ENCODE data around the gene SENP3.
A peak's percentile ranks its signal among the peaks of the same experiment; 100 is the strongest.
"Not testable (repeated sequence)": the region's sequence is repeated elsewhere in the genome, so short reads cannot be mapped to it uniquely, and the experiment has no call there.

Gene SENP3

DNA sequence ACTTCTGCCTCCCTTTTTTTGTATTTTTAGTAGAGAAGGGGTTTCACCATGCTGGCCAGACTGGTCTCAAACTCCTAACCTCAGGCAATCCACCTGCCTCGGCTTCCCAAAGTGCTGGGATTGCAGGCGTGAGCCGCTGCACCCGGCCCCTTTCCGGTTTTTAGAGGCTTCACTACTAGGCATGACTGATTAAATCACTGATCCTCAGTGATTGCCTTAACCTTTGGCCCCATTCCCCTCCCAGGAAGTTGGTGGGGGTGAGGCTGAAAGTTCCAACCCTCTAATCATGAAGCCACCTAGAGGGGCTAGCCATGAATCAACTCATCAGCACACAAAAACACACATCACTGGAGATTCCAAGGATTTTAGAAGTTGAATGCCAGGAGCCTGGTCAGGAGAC lies 35.8 kb downstream of the SENP3 start:
- not testable (repeated sequence) for DNase-seq (ENCODE audit: low spot score)

DNA sequence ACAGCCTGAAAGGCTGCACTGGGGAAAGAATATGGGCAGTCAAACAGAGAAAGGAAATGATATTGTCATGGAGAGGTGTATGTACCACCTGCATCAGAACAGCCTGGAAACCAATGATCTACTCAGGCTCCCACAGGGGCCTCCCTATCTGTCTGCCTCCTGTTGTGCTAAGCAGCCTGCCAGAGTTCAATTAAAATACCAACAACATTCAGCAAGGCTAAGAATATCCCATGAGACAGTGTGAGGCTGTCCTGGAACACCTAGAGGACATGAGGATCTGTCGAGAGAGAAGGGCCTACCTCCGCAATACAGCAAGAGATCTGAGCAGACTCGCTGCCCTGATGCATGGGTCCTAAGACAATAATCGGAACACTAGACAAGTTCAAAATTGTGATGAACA lies 44.6 kb downstream of the SENP3 start:
- no peak for DNase-seq (ENCODE audit: low spot score)

DNA sequence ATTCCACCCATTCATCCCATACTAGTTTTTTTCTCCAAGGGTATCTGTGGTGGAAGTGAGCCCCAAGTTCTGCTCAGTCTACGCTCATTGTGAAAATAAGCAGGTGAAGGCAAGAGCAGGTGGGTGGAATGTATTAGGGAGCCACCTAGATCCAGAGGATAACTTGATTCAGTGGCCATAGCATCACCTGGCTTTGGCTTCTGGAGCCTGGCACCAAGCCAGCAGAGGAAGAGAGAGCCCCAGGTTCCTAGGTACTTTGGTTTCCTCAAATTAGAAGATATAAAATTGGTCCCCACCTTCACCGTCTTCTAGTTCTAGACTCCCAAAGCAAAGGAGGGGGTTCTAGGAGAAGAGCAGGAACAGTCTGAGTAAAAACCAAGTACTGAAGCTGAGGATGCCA lies 48.9 kb downstream of the SENP3 start:
- no peak for DNase-seq (ENCODE audit: low spot score)

DNA sequence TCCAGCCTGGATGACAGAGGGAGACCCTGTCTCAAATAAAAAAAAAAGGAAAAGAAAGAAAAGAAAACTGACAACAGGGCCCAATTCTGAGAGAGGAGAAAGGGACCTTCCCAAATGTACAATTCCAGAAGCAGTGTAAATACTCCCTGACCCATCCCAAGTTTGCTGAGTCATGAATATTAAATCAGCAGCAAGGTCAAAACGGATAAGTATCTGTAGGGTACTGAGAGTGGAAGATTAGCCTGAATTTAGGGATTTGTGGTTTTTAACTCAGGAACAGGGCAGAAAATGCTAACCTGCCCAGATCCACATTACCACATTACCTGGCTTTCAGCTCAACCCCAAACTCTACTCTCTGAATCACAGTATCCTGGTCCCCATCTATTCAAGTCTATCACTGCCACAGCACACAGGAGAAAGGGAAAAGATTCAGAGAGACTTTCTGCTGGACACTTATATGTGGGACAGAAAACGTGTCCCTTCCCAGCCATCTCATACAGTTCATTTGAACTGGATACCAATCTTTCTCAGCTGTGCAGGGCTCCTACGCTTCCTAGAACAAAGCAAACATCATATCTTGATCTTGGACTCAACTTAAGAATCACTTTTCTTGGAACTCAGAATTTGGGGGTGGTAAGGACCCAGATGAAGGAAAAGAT lies 50.0 kb downstream of the SENP3 start:
- no peak for DNase-seq (ENCODE audit: low spot score)

DNA sequence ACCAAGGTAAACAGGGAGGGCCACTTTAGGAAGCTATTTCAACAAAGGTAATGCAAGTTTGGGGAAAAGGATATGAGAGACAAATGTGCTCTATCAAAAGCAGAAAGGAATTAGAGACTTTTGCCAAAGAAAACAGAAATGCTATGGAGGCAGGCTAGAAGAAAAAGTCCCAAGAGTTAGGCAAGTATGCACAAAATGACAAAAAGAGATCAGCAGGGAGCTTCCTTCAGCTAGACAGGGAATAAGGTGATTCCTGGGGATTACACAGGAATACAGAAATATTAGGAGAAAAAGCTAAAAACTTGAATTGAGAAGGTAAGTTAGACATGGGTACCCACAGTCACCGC lies 50.5 kb downstream of the SENP3 start:
- DNase-seq (ENCODE audit: low spot score): no peak

DNA sequence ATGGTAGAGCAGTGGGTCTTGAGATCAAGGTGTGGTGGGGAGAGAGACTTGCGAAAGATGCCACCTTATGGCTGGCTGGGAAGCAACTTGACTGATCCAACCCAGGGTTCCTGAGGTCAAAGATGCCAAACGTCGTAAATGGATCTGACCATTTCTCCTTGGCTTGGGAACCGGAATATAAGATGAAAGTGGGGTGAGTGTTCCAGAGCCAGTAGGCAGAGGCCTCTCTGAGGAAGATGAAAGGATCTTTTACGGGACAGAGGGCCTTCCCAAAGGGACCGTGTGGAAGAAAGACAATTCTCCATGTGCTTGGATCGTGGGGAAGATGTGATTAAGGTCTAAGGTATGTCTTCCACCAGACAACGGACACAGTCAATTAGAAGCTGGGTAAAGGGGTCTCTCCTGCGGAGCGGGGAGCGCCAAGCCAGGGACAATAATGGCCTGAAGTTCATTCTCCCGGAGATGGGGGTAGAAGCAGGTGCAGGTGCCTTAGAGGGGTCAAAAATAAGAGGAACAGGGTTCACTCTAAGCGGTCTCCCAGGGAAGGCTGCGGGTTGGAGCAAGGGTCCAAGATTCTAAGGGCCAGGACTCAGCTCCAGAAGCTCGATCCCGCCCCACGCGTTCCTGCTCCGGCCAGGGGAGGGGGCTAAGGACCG lies 52.2 kb downstream of the SENP3 start:
- no peak for DNase-seq (ENCODE audit: low spot score)

DNA sequence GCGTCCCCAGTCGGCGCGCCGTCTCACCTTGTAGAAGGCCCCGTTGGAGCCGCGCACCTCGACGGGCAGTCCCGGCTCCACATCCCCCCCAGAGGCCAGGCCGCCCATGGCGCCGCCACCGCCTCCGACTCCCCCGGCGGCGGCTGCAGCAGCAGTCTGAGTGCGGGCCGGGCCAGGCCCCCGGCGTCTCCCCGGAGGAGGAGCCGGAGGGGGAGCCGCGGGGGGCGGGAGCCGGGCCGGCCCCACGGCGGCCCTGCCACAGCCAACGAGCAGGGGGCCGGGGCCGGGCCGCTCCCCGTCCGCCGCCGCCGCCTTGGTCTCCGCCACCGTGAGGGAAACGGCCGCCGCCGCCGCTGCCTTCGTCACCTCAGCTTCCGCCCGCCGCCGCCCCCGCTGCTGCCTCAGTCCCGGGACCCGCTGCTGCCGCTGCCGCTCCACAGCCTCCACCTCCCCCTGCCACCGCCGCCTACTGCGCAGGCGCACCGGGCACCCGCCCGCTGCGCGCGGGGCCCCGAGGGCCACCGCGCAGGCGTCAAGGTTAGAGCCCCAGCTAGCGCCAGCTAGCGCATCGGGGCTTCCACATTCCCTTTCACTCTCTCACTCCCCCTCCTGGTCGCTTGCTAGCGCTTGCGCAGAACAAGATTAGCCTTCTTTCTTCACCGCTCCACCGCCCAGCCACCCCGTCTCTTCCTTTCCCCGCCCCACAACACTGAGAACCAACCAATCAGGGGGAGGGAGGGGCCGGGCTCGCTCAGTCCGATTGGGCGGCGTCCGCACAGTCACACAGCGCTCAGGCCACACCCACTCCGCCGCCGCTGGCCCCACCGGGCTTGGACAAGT lies 52.9 kb downstream of the SENP3 start, which contains the start of gene FXR2:
TSS of gene FXR2 (minus strand) at position 473 of the 840 bp plus-strand sequence. CDS start at position 108, 365 bp downstream.
- peak; percentile 99 for DNase-seq (ENCODE audit: low spot score)

DNA sequence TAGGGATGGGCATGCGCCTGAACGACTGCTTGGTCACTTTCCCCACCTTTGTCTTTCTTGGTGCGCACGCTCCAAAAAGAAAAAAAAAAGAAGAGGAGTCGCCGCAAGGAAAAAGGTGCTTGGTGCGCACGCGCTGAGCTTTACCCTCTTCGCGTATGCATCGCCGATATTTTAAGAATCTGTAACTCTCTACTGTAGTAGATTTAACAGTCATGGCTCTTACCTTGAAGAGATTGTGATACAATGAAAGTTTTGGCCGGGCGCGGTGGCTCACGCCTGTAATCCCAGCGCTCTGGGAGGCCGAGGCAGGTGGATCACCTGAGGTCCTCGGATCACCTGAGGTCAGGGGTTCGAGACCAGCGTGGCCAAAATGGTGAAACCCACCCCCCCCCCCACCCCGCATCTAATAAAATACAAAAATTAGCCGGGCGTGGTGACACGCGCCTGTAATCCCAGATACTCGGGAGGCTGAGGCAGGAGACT lies 53.6 kb downstream of the SENP3 start:
- no peak for DNase-seq (ENCODE audit: low spot score)

DNA sequence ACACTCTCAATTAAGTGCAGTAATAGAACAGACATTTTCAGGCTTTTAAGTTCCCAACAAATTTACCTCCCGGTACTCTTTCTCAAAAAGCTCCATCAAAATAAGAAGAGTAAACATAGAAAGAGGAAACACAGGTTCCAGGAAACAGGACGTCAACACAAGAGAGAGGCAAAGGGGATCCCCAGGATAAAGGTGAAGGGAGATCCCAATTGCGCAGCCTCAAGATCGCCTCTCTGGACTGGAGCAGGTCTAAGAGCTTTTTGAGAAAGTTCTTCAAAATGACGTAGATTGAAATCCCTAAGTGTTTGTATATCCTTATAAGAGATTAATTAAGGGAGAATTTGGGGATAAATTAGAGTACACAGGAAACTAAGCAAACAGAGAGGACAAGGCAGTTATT lies 56.9 kb downstream of the SENP3 start:
- DNase-seq (ENCODE audit: low spot score): no peak

DNA sequence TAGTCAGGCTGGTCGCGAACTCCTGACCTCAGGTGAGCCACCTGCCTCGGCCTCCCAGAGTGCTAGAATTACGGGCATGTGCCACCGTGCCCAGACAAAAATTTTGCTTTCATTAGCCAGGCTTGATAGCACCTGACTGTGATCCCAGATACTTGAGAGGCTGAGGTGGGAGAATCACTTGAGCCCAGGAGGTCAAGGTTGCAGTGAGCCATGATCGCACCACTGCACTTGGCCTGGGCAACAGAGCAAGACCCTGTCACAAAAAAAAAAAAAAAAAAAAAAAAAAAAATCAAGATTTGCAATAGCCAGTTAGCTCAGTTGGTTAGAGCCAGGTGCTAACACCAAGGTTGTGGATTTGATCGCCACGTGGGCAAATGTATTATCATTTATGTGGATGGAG lies 59.1 kb downstream of the SENP3 start:
- no peak for DNase-seq (ENCODE audit: low spot score)
